ENCODE data around the gene PSMD4.

PSMD4 gene

GRCh38 chr1:151292207-151293030, 37.9 kb downstream of the PSMD4 start:
- 0 out of 2 replicates have a peak, but pooled peaks have one; percentile 10 for TF ChIP-seq CTCF (IDR thresholded peaks at IDR 0.05; ENCODE audit: low read depth, low read length)
- H3K4me3 ChIP-seq (ENCODE audit: low read depth, low read length), result no peak overlapping the region

GRCh38 chr1:151293093-151293492, 38.6 kb downstream of the PSMD4 start:
- no peak for TF ChIP-seq CTCF (IDR thresholded peaks at IDR 0.05; ENCODE audit: low read depth, low read length)
- no peak overlapping the region for H3K4me3 ChIP-seq (ENCODE audit: low read depth, low read length)

GRCh38 chr1:151294742-151295462, 40.4 kb downstream of the PSMD4 start:
- no peak overlapping the region for H3K4me3 ChIP-seq (ENCODE audit: low read depth, low read length)
- TF ChIP-seq CTCF (IDR thresholded peaks at IDR 0.05; ENCODE audit: low read depth, low read length), result no peak

- TF ChIP-seq CTCF (IDR thresholded peaks at IDR 0.05; ENCODE audit: low read depth, low read length), result no peak
- H3K4me3 ChIP-seq (ENCODE audit: low read depth, low read length), result no peak overlapping the region
Measured at GRCh38 chr1:151309811-151310323, 55.3 kb downstream of the PSMD4 start.

GRCh38 chr1:151311011-151311410, 56.5 kb downstream of the PSMD4 start:
- no peak for TF ChIP-seq CTCF (IDR thresholded peaks at IDR 0.05; ENCODE audit: low read depth, low read length)
- H3K4me3 ChIP-seq (ENCODE audit: low read depth, low read length), result no peak overlapping the region

- H3K4me3 ChIP-seq (ENCODE audit: low read depth, low read length), result no peak overlapping the region
- no peak for TF ChIP-seq CTCF (IDR thresholded peaks at IDR 0.05; ENCODE audit: low read depth, low read length)
Measured at GRCh38 chr1:151311589-151312331, 57.2 kb downstream of the PSMD4 start.

Data from WI38 (cell line).